ENCODE data around the gene TMEM179. TPM values are rescaled to one million over a fixed set of nuclear protein-coding genes. Genes with fewer than 3 reads are reported as not detected.

Gene TMEM179
- total and polyA plus RNA-seq, 2 of the 8 experiments (the other 6 are each of a cell fraction or from before 2014, with no cell fraction given) = 2.9 to 4.0 TPM

GRCh38 chr14:104561124-104561557 is 43.4 kb downstream of the TMEM179 start (continued):
- no peak for TF ChIP-seq RAD21 (IDR thresholded peaks at IDR 0.05 in 1 of 2, conservative IDR thresholded peaks at IDR 0.05 in 1 of 2; ENCODE audit: low read depth in 2 of 2, low read length in 2 of 2)
- no peak for TF ChIP-seq CTBP2 (IDR thresholded peaks at IDR 0.05; ENCODE audit: borderline replicate concordance, insufficient read depth, insufficient read length, low read length)
- no peak for TF ChIP-seq SRF (IDR thresholded peaks at IDR 0.05; ENCODE audit: low read depth, low read length)
- no peak for TF ChIP-seq BCL11A (IDR thresholded peaks at IDR 0.05; ENCODE audit: low read depth in 2 of 2, low read length in 2 of 2)
- no peak for TF ChIP-seq CREB1 (IDR thresholded peaks at IDR 0.05)

All from H1 (cell line).